Gastrocnemius medialis (tissue), 4 donors: ENCODE data around the gene PIK3R6. TPM values are rescaled to one million over a fixed set of nuclear protein-coding genes. Genes with fewer than 3 reads are reported as not detected.

ENCODE experiments used
- ATAC-seq, 2 donors: fragments of 150-250 bp; one replicate each; pipeline ENCODE4 v1.9.1; 2016
- DNase-seq, 2 donors: peaks; one replicate each; pipeline ENCODE4 v3.0.0-alpha.2; 2019
- H3K27ac ChIP-seq, 4 donors: fragments of 200-600 bp; sonication (generic); 1 replicate in 1 of 4; 2 replicates in 3 of 4; pipeline ENCODE4 v1.5.1; 2016 to 2018; ENCODE audit warnings: mild to moderate bottlenecking in 2 of 4, moderate library complexity in 1 of 4
- H3K27me3 ChIP-seq, 3 donors: fragments of 200-600 bp; sonication (generic) in 2 of 3; 1 replicate in 1 of 3; 2 replicates in 2 of 3; pipeline versions ENCODE4 v1.5.1 to v1.6.0; 2016 to 2019; ENCODE audit warnings: mild to moderate bottlenecking in 1 of 3, moderate library complexity in 1 of 3
- H3K36me3 ChIP-seq, 2 donors: fragments of 200-600 bp; sonication (generic) in 1 of 2; one replicate each; pipeline ENCODE4 v1.5.1; 2017 to 2018
- H3K4me1 ChIP-seq, 2 donors: fragments of 200-600 bp; sonication (generic) in 1 of 2; one replicate each; pipeline ENCODE4 v1.5.1; 2016 to 2017; ENCODE audit warnings: mild to moderate bottlenecking in 2 of 2
- H3K4me3 ChIP-seq, 4 donors: fragments of 200-600 bp; sonication (generic) in 3 of 4; 1 replicate in 1 of 4; 2 replicates in 3 of 4; pipeline ENCODE4 v1.5.1; 2016 to 2019; ENCODE audit warnings: mild to moderate bottlenecking in 2 of 4
- H3K9me3 ChIP-seq, 3 donors: fragments of 200-600 bp; sonication (generic) in 2 of 3; 1 replicate in 1 of 3; 2 replicates in 2 of 3; pipeline ENCODE4 v1.5.1; 2016 to 2019
- POLR2A ChIP-seq, 2 donors: fragments of 450-650 bp; IDR thresholded peaks; one replicate each; pipeline ENCODE4 v1.6.1; 2017; ENCODE audit warnings: antibody characterized with exemption in 2 of 2, mild to moderate bottlenecking in 2 of 2, moderate library complexity in 2 of 2
- in situ Hi-C, 4 donors: fragments of 200-750 bp; cut with MboI; loops; one replicate each; pipeline versions ENCODE4 v1.15.0 to v1.8.0; 2017; ENCODE audit warnings: low sequenced_read_pairs in 4 of 4
- intact Hi-C: fragments of 100-400 bp; cut with DNase I; formaldehyde crosslinking; loops from one replicate; pipeline ENCODE4 v1.15.1; 2023; ENCODE audit warnings: low total_unique reads
- total RNA-seq, 4 donors: library from RNA; depleted of rRNA; stranded (reverse); fragments of >200 nt; gene quantifications; one replicate each; pipeline versions ENCODE4 v1.1.0 to v1.2.3, GENCODE V29; 2016
- TF ChIP-seq, protein P1 (sequence below), 5 experiments: fragments of 450-650 bp in 3 of 5; fragments of 200-600 bp in 2 of 5; sonication (generic) in 2 of 5; IDR thresholded peaks in 4 of 5; conservative IDR thresholded peaks in 1 of 5; 1 replicate in 4 of 5; 2 replicates in 1 of 5; pipeline ENCODE4 v1.5.1; 2016 to 2019; ENCODE audit warnings: antibody characterized with exemption in 5 of 5, mild to moderate bottlenecking in 3 of 5, moderate library complexity in 3 of 5

The PIK3R6 gene
- total RNA-seq, 4 donors from 2014 or later = 0.09 to 0.24 (median 0.16) TPM; not detected in 1

DNA sequence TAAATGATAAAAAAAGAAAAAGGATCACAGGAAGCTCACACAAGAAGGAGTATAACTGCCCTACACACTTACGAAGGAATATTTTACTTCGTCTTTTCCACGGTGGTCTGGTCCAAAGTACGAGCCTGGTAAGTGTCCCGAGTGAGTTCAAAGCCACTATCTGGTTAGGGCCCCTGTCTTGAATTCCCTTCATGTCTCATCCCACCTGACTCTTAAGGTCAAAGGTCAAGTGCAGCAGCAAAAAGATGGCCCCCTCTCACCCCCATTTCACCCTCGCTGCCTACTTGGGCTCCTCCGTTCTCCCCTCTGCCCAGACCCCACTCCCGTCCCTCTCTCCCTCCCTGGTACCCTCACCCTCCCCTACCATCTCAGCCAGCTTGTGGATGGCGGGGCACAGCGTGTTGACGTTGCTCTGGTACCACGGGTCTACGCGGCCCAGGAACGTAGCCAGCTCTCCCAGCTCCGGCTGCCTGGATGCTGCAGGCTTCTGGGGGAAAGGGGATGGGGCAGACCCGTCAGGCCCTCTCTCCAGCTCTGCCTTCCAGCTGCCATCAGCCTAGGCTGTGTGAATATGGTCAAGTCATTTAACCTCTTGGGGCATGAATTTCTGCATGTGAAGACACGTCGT is 40.6 kb downstream of the PIK3R6 start:
- H3K4me1 ChIP-seq = no peaks in the 10 kb centered on the region
- H3K4me3 ChIP-seq = no peak overlapping the region
- in situ Hi-C loops (no loop called here), intact Hi-C loops (no loop called here)
- no peaks in the 10 kb centered on the region for H3K27me3 ChIP-seq
- no peak overlapping the region for H3K27ac ChIP-seq
- H3K36me3 ChIP-seq = no peaks in the 10 kb centered on the region
- ATAC-seq = no peak
- H3K9me3 ChIP-seq = peaks cover 0 to 4% (median 0%) of the 10 kb centered on the region in 3 donors
- DNase-seq = no peak
- TF ChIP-seq, protein P1, sequence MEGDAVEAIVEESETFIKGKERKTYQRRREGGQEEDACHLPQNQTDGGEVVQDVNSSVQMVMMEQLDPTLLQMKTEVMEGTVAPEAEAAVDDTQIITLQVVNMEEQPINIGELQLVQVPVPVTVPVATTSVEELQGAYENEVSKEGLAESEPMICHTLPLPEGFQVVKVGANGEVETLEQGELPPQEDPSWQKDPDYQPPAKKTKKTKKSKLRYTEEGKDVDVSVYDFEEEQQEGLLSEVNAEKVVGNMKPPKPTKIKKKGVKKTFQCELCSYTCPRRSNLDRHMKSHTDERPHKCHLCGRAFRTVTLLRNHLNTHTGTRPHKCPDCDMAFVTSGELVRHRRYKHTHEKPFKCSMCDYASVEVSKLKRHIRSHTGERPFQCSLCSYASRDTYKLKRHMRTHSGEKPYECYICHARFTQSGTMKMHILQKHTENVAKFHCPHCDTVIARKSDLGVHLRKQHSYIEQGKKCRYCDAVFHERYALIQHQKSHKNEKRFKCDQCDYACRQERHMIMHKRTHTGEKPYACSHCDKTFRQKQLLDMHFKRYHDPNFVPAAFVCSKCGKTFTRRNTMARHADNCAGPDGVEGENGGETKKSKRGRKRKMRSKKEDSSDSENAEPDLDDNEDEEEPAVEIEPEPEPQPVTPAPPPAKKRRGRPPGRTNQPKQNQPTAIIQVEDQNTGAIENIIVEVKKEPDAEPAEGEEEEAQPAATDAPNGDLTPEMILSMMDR (IDR thresholded peaks at IDR 0.05 in 4 of 5, conservative IDR thresholded peaks at IDR 0.05 in 1 of 5) = no peak
- no peak for TF ChIP-seq POLR2A (IDR thresholded peaks at IDR 0.05)

DNA sequence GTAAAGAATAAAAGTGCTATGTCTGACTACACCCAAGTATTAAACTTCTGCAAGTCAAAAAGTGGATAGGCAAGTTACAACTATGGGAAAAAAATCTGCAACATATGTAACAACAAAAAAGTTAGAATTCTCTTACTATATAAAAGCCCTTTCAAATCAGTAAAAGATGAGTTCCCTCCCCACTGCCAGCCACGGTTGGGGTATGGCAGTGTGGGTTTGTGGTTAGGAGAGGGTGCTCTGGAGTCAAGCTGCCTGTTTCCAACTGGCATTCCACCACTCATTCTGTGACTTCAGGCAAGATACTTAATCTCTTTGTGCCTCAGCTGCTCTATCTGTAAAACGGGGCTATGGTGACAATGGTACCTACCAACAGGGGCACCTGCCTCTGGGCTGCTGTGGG is 41.7 kb downstream of the PIK3R6 start:
- H3K27ac ChIP-seq = no peak overlapping the region
- H3K27me3 ChIP-seq = no peaks in the 10 kb centered on the region
- TF ChIP-seq, protein P1 (IDR thresholded peaks at IDR 0.05 in 4 of 5, conservative IDR thresholded peaks at IDR 0.05 in 1 of 5) = no peak
- TF ChIP-seq POLR2A (IDR thresholded peaks at IDR 0.05) = no peak
- no peak overlapping the region for H3K4me3 ChIP-seq
- in situ Hi-C loops (no loop called here), intact Hi-C loops (no loop called here)
- DNase-seq (no peak), ATAC-seq (no peak)
- H3K4me1 ChIP-seq = no peaks in the 10 kb centered on the region
- H3K36me3 ChIP-seq = no peaks in the 10 kb centered on the region
- peaks cover 0 to 4% (median 0%) of the 10 kb centered on the region in 3 donors for H3K9me3 ChIP-seq

DNA sequence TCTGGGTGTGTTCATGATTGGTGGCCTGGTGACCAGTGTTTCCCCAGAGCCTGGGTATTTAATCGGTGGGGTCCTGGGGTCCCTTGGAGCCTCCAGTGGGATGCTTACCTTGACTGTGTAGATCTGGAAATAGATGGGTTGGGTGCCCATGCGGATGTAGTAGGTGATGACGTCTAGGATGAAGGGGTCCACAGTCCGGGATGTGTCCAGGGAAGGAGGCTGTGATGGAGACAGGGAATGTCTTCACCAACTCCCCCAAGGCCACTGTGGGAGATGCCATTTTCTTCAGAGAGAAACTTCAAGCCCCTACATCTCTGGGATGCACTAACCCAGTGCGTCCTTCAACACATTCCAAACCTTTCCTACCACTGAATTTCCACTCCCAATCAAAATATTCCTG is 44.2 kb downstream of the PIK3R6 start:
- intact Hi-C loops (no loop called here), in situ Hi-C loops (loop anchor here in 1 of 4 donors (25.0 kb wide), 1 partner anchor 111 kb away; no protein-coding TSS in a partner anchor)
- ATAC-seq (no peak), DNase-seq (no peak)
- Histone ChIP-seq H3K36me3 (no peaks in the 10 kb centered on the region), H3K9me3 (peaks cover 0 to 4% (median 0%) of the 10 kb centered on the region in 3 donors), H3K27me3 (no peaks in the 10 kb centered on the region), H3K4me1 (no peaks in the 10 kb centered on the region), H3K4me3 (no peak overlapping the region), H3K27ac (no peak overlapping the region)
- TF ChIP-seq, protein P1 (IDR thresholded peaks at IDR 0.05 in 4 of 5, conservative IDR thresholded peaks at IDR 0.05 in 1 of 5) = no peak
- no peak for TF ChIP-seq POLR2A (IDR thresholded peaks at IDR 0.05)

DNA sequence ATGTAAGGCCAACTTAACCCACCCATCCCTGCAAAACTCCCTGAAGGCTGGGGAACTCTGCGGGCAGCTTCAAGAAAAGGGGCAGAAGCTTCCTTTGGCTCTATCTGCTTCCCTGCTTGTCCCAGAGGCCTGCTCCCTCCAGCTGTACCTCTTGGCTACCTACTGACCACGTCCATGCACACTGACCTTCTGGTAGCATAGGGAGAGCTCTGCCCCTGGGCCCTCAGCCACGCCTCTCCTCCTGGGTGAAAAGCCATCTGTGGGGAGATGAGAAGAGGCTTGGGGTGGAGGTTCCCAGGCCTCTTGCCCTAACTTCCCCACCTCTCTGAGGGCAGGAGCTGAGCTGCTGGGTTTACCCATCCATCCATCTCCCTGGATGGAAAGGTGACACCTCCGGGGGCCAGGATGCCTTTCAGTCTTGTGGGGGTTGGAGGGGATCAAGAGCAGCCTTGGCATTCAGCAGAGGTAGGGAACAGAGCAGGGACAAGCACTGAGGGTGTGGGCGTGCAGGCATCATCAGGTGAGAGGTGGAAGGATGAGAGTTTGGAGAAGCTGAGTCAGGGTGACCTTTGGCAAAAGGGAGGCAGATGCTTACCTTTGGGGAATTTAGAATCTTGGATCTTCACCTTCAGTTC is 45.0 kb downstream of the PIK3R6 start:
- Histone ChIP-seq H3K4me3 (no peak overlapping the region), H3K9me3 (peaks cover 0 to 4% (median 0%) of the 10 kb centered on the region in 3 donors), H3K27me3 (no peaks in the 10 kb centered on the region), H3K27ac (no peak overlapping the region), H3K36me3 (no peaks in the 10 kb centered on the region), H3K4me1 (no peaks in the 10 kb centered on the region)
- in situ Hi-C loops = loop anchor here in 1 of 4 donors (25.0 kb wide), 1 partner anchor 110 kb away; no protein-coding TSS in a partner anchor
- DNase-seq = no peak
- intact Hi-C loops = no loop called here
- TF ChIP-seq, protein P1 (IDR thresholded peaks at IDR 0.05 in 4 of 5, conservative IDR thresholded peaks at IDR 0.05 in 1 of 5) = no peak
- no peak for TF ChIP-seq POLR2A (IDR thresholded peaks at IDR 0.05)
- ATAC-seq = no peak
